HG02642 (cell line): Measurements from ENCODE around the gene NDRG4.

ENCODE experiments used
- ATAC-seq: cut with Tn5 transposase; IDR thresholded peaks from one replicate; pipeline ENCODE4 v1.9.1; 2021; ENCODE audit warnings: mild to moderate bottlenecking; ENCODE audit not compliant: unreplicated experiment, poor library complexity

NDRG4 gene

DNA sequence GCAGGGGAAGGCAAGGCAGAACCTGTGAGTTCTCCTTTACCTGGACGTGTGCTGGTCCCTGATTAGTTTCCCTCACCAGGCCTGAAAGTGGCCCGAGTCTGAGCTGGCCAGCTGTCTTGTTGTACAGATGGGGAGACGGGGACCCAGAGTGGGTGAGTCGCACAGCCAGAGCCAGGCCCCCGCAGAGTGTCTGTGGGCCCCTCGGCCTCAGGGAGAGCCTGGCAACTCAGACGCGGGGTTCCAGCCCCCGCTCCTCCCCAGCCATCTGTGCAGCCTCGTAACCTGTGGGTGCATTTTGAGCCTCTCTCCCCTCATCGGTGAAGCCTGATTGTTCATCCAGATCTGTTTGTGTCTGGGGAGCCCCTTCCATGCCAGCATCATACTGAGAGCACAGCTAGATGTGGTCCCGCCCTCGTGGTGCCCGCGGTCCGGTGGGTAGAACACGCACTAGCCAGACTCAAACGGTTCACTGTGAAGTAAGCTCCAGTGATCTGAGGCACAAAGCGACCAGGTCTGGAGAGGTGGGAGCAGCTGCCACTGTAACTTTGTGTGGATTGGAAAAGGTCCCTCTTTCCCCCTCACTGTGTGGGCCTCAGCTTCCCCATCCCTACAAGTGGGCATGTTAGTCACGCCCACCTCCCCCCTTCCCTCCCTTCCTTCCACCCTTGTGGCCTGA lies 6.0 kb upstream of the NDRG4 start:
- no peak for ATAC-seq

GRCh38 chr16:58494981-58495520 lies 4.9 kb upstream of the NDRG4 start:
- peak; percentile 57 for ATAC-seq

DNA sequence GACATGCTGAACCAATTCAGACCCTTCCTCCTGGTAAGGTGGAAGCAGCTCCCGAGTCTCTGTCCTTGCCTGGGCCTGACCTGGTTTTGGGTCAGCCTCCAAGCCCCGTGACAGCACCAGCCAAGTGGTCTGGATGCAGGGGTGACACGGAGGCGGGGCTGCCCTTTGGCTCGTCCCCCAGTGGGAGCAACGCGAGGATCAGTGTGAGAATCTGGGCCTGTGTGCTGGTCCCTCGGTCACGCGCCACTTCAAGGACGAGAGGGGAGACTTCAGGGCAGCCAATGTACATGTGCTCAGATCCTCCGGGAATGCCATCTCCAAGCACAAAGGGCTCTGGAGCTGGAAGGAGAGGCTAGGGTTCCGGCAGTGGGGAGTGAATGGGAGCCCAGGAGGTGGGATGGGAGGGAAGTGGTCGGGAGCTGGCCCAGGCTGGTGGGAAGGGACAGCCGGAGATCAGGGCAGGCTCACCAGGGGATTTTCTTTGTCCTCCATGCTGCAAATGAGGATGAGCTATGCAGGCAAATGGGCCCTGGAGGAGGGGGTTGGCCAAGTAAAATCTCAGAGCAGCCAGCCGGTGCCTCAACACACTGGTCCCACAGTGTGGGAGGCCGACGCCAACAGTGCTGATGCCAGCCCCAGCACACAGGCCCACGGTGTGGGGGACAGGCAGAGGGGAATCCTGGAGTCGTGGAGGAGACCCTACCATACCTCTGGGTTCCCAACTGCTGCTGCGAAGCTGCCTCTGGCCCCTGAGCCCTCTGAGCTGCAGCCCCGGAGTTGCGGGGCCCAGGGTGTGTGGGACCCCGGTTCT lies 4.2 kb upstream of the NDRG4 start:
- no peak for ATAC-seq

DNA sequence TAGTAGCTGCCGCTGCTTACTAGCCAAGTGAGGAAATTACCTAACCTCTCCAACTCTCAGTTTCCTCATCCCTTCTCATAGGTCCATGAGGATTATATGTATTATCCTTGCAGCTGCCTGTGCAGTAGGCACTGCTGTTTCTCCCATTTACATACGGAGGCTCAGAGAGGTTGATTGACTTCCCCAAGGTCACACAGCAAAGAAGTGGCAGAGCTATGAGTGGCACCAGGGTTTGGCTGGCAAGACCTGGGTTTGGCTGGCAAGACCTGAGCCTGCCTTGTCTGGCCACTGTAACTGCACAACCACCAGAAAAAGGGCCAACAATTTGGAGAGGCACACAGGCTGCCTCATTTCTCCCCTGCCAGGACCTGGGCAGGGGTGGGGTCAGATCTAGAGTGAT lies 2.5 kb upstream of the NDRG4 start:
- ATAC-seq: no peak

GRCh38 chr16:58497935-58498334 lies 2.0 kb upstream of the NDRG4 start:
- ATAC-seq: no peak

DNA sequence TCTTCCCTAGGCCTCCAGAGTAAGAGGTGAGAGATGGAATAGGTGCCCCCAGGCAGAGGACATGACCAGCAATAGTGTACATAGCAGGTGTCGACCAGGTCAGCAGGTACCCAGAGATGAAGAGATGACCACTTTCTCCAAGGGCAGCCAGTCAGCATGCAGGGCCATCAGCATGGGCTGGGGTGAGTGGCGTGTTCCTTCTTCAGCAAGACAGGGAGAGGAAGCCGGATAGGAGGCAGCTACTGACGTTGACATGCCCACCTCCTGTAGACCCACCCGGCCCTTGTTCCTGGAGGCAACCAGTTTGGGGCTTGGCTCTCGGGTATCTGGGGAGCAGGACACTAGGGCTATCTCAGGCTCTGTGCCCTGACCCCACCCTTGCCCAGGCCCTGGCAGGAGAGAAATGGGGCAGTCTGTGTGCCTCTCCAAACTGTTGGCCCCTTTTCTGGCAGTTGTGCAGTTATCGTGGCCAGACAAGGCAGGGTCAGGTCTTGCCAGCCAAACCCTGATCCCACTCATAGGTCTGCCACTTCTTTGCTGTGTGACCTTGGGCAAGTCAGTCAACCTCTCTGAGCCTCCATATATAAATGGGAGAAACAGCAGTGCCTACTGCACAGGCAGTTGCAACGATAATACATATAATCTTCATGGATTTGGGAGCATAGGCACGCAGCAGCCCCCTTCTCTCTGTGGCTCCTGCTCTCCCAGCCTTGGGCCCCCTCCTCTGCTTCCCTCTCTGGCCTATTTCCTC lies 1.4 kb upstream of the NDRG4 start:
- no peak for ATAC-seq

DNA sequence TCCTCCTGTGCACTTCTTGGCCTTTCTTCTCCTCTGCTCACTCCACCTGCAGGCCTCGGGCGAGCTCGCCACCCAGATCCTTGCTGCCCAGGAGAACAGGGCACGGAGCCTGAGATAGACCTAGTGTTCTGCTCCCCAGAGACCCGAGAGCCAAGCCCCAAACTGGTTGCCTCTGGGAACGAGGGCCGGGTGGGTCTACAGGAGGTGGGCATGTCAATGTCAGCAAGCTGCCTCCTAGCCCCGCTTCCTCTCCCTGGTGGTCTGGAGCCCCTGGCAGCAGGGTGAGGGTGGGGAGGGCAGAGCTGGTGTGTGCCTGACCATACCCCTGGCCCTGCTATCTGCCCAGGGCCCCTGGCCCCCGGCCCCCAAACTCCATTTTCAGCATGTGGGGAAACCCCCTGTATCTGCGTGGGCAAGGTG lies 841 bp upstream of the NDRG4 start:
- no peak for ATAC-seq

GRCh38 chr16:58500430-58501241 lies 693 bp downstream of the NDRG4 start:
- no peak for ATAC-seq

GRCh38 chr16:58501242-58502131 lies 1.5 kb downstream of the NDRG4 start:
- no peak for ATAC-seq

- no peak for ATAC-seq
Measured at GRCh38 chr16:58502217-58502921, 2.4 kb downstream of the NDRG4 start.

DNA sequence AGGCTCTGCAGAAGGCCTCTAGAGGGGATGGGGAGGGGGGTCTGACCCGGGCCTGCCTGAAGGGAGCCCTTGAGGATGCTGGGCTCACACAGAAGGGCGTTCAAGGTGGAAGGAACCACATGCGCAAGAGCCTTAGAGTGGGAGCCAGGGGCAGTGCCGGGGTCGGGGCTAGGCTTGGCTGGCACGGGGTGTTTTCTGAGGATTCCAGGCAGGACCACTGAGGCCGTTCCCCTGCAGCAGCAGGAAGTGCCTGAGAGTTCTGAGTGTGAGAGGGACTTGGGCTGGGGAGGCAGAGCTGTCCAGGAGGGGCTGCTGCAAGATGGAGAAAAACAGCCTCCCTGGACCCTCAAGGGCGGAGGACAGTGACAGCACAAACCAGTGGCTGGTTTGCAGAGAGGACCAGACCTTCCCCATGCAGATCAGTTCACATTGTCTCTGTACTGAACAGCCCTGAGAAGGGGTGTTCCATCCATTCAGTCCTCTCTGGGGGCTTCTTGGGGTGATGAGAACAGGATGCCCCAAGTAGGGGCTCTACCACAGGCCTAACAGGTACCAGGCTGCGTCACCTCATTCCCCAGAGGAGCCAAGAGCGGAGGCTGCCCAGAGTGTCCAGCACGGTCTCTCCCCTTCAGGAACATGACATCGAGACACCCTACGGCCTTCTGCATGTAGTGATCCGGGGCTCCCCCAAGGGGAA lies 3.4 kb downstream of the NDRG4 start:
- ATAC-seq: no peak

GRCh38 chr16:58503863-58504688 lies 4.1 kb downstream of the NDRG4 start:
- no peak for ATAC-seq

DNA sequence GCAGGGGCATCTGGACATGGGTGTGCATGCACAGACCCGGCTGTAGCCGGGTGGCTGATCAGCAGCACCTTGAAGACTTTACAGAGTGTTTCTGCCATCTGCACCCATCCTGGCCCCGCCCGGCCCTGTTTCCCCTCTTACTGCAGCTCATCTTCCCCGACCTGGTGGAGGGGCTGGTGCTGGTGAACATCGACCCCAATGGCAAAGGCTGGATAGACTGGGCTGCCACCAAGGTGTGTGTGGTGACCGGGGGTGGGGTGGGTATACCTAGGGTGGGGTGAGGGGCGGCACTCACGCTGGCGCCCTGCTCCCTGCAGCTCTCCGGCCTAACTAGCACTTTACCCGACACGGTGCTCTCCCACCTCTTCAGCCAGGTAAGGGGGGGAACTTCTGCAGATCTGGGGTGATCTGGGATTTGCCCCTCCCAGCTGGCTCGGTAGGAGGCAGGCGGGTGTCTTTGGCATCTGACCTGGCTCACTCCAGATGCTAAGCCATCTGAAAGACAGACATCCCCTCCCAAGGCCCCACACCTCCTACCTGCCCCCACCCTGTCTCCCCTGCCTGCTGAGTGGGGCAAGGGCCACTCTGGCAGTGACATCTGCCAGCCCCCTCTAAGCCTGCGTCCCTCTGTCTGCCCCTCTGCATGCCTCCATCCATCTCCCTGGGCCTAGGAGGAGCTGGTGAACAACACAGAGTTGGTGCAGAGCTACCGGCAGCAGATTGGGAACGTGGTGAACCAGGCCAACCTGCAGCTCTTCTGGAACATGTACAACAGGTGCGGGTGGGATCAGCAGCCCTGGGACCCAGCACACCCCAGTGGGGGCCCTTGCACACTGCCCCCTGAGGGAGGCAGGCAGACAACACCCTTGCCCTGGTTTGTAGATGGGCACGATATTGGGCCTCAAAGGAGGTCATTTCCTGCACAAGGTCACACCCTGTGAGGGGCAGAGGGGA lies 6.6 kb downstream of the NDRG4 start:
- ATAC-seq: no peak

- ATAC-seq: no peak
Measured at GRCh38 chr16:58507195-58507962, 7.4 kb downstream of the NDRG4 start.

DNA sequence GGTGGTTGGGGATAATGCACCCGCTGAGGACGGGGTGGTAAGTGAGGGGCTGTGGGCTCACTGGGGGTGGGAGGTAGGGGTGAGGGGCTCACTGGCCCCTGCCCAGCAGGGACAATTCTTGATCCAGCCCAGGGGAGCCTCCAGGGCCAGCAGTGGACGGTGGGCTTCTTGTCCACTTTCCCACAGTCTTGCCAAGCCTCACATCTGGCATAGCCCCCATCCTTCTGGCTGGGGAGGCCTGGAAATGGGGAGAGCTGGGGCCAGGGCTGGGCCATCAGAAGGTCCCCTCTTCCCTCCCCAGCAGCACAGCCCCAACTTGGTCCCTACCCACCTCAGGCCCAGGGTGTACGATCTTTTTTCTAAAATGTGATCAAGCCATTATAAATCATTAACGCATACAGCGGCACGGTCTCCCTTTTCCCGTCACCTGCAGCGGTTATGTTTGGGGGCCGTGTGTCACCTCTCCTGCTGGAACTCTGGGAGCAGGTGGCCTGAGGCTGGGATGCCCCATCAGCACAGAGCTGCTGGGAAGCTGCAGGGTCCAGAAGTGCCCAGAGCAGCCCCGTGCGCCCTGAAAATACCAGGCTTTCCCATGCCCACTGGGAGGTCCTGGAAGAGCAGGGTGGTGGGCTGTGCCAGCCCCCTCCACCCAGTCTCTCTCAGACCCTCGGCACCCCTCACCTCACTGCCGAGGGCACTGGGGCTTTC lies 8.2 kb downstream of the NDRG4 start:
- no peak for ATAC-seq
